ENCODE data around the gene AK4. TPM values are rescaled to one million over a fixed set of nuclear protein-coding genes. Genes with fewer than 3 reads are reported as not detected.

The AK4 gene
- total and polyA plus RNA-seq, 2 of the 8 experiments (the other 6 are each of a cell fraction or from before 2014, with no cell fraction given): 64.5 to 175 TPM

DNA sequence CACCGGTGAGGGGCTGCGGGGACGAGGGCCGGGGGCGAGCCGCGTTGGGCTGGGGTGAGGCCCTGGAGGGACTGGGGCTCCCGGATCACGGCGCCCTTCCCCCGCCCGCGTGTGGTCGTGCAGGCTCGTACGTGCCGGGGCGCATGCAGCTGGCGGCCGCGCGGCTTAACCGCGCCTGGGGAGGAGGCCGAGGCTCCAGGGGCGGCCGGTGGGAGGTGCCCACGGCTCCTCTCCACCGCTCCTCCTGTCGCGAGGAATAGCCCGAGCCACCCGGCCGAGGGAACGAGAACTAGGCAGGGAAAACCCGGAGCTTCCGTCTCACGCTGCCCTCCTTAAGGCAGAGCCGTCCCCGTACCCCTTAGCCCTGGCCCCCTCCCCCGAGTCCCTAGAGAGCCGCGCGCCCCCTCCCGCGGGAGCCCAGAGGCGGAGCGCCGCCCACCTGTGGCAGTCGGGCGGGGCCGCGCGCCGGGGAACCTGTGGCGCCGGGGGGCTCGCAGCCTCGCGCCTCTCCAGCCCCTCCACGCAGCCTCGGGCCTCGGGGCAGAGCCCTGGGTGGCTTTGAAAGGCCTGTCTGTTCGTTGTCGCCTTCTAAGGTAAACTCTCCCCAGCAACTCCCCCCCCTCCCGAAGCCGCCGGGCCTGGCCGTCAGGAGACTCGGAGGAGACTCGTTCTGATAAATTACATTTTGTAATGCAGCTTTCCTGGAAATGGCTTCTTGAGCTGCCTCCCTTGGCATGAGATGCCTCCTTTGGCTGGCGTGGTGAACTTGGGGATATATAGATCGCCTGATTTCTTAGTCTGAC, 746 bp downstream of the AK4 start (continued):
- TF ChIP-seq, protein P1, sequence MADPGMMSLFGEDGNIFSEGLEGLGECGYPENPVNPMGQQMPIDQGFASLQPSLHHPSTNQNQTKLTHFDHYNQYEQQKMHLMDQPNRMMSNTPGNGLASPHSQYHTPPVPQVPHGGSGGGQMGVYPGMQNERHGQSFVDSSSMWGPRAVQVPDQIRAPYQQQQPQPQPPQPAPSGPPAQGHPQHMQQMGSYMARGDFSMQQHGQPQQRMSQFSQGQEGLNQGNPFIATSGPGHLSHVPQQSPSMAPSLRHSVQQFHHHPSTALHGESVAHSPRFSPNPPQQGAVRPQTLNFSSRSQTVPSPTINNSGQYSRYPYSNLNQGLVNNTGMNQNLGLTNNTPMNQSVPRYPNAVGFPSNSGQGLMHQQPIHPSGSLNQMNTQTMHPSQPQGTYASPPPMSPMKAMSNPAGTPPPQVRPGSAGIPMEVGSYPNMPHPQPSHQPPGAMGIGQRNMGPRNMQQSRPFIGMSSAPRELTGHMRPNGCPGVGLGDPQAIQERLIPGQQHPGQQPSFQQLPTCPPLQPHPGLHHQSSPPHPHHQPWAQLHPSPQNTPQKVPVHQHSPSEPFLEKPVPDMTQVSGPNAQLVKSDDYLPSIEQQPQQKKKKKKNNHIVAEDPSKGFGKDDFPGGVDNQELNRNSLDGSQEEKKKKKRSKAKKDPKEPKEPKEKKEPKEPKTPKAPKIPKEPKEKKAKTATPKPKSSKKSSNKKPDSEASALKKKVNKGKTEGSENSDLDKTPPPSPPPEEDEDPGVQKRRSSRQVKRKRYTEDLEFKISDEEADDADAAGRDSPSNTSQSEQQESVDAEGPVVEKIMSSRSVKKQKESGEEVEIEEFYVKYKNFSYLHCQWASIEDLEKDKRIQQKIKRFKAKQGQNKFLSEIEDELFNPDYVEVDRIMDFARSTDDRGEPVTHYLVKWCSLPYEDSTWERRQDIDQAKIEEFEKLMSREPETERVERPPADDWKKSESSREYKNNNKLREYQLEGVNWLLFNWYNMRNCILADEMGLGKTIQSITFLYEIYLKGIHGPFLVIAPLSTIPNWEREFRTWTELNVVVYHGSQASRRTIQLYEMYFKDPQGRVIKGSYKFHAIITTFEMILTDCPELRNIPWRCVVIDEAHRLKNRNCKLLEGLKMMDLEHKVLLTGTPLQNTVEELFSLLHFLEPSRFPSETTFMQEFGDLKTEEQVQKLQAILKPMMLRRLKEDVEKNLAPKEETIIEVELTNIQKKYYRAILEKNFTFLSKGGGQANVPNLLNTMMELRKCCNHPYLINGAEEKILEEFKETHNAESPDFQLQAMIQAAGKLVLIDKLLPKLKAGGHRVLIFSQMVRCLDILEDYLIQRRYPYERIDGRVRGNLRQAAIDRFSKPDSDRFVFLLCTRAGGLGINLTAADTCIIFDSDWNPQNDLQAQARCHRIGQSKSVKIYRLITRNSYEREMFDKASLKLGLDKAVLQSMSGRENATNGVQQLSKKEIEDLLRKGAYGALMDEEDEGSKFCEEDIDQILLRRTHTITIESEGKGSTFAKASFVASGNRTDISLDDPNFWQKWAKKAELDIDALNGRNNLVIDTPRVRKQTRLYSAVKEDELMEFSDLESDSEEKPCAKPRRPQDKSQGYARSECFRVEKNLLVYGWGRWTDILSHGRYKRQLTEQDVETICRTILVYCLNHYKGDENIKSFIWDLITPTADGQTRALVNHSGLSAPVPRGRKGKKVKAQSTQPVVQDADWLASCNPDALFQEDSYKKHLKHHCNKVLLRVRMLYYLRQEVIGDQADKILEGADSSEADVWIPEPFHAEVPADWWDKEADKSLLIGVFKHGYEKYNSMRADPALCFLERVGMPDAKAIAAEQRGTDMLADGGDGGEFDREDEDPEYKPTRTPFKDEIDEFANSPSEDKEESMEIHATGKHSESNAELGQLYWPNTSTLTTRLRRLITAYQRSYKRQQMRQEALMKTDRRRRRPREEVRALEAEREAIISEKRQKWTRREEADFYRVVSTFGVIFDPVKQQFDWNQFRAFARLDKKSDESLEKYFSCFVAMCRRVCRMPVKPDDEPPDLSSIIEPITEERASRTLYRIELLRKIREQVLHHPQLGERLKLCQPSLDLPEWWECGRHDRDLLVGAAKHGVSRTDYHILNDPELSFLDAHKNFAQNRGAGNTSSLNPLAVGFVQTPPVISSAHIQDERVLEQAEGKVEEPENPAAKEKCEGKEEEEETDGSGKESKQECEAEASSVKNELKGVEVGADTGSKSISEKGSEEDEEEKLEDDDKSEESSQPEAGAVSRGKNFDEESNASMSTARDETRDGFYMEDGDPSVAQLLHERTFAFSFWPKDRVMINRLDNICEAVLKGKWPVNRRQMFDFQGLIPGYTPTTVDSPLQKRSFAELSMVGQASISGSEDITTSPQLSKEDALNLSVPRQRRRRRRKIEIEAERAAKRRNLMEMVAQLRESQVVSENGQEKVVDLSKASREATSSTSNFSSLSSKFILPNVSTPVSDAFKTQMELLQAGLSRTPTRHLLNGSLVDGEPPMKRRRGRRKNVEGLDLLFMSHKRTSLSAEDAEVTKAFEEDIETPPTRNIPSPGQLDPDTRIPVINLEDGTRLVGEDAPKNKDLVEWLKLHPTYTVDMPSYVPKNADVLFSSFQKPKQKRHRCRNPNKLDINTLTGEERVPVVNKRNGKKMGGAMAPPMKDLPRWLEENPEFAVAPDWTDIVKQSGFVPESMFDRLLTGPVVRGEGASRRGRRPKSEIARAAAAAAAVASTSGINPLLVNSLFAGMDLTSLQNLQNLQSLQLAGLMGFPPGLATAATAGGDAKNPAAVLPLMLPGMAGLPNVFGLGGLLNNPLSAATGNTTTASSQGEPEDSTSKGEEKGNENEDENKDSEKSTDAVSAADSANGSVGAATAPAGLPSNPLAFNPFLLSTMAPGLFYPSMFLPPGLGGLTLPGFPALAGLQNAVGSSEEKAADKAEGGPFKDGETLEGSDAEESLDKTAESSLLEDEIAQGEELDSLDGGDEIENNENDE (IDR thresholded peaks at IDR 0.05; ENCODE audit: insufficient replicate concordance, low read length): no peak
- no peak for TF ChIP-seq NANOG (IDR thresholded peaks at IDR 0.05; ENCODE audit: insufficient read depth, low read depth, low read length, poor library complexity, severe bottlenecking)
- TF ChIP-seq RAD21 (IDR thresholded peaks at IDR 0.05 in 1 of 2, conservative IDR thresholded peaks at IDR 0.05 in 1 of 2; ENCODE audit: low read depth in 2 of 2, low read length in 2 of 2): no peak
- TF ChIP-seq CREB1 (IDR thresholded peaks at IDR 0.05): no peak
- no peak for TF ChIP-seq NRF1 (IDR thresholded peaks at IDR 0.05; ENCODE audit: low read depth, low read length)
- no peak for TF ChIP-seq CTCF (IDR thresholded peaks at IDR 0.05; ENCODE audit: control extremely low read depth in 1 of 3, insufficient read depth in 1 of 3, low read depth in 1 of 3, low read length in 3 of 3)
- no peak for TF ChIP-seq JUN (IDR thresholded peaks at IDR 0.05; ENCODE audit: low read depth, low read length)

All from H1 (cell line).